ENCODE measurements around the gene SMARCAL1.

Gene SMARCAL1

GRCh38 chr2:216416571-216417307 is 4.5 kb downstream of the SMARCAL1 start:
- Histone ChIP-seq H3K9ac (ENCODE audit: insufficient read length) (no peak overlapping the region), H3K36me3 (ENCODE audit: insufficient read depth, low read length) (peaks cover 14% of the 10 kb centered on the region)

GRCh38 chr2:216418981-216419380 is 6.7 kb downstream of the SMARCAL1 start:
- Histone ChIP-seq H3K36me3 (ENCODE audit: insufficient read depth, low read length) (peaks cover 36% of the 10 kb centered on the region), H3K9me3 (ENCODE audit: low read depth, low read length) (no peaks in the 10 kb centered on the region), H3K4me3 (no peak overlapping the region), H3K9ac (ENCODE audit: insufficient read length) (no peak overlapping the region), H3K27ac (0 out of 2 replicates have a peak overlapping the region, but pooled peaks have one; percentile 7)
- DNase-seq (ENCODE audit: low read depth, low spot score) = no peak
- TF ChIP-seq EZH2 (IDR thresholded peaks at IDR 0.05) = no peak

More at GRCh38 chr2:216416571-216417307, 4.5 kb downstream of the SMARCAL1 start:
- no peak overlapping the region for H3K4me3 ChIP-seq
- no peak for DNase-seq (ENCODE audit: low read depth, low spot score)
- no peak overlapping the region for H3K27ac ChIP-seq
- TF ChIP-seq EZH2 (IDR thresholded peaks at IDR 0.05) = no peak
- no peak for TF ChIP-seq POLR2AphosphoS5 (IDR thresholded peaks at IDR 0.05; ENCODE audit: borderline replicate concordance, low read depth, low read length)
- TF ChIP-seq FOXP2 (optimal IDR thresholded peaks at IDR 0.05; ENCODE audit: control extremely low read depth, extremely low read length, insufficient read depth) = no peak
- H3K9me3 ChIP-seq (ENCODE audit: low read depth, low read length) = no peaks in the 10 kb centered on the region

- no peak for TF ChIP-seq FOXP2 (optimal IDR thresholded peaks at IDR 0.05; ENCODE audit: control extremely low read depth, extremely low read length, insufficient read depth)
- no peak for TF ChIP-seq EZH2 (IDR thresholded peaks at IDR 0.05)
- TF ChIP-seq POLR2AphosphoS5 (IDR thresholded peaks at IDR 0.05; ENCODE audit: borderline replicate concordance, low read depth, low read length) = no peak
- Histone ChIP-seq H3K27ac (peak overlapping the region; percentile 72), H3K4me3 (no peak overlapping the region), H3K36me3 (ENCODE audit: insufficient read depth, low read length) (peaks cover 45% of the 10 kb centered on the region), H3K9ac (ENCODE audit: insufficient read length) (no peak overlapping the region), H3K9me3 (ENCODE audit: low read depth, low read length) (no peaks in the 10 kb centered on the region)
- no peak for DNase-seq (ENCODE audit: low read depth, low spot score)
Measured at GRCh38 chr2:216420367-216421101, 8.2 kb downstream of the SMARCAL1 start.

GRCh38 chr2:216423071-216423470 is 10.8 kb downstream of the SMARCAL1 start:
- TF ChIP-seq POLR2AphosphoS5 (IDR thresholded peaks at IDR 0.05; ENCODE audit: borderline replicate concordance, low read depth, low read length) (no peak), FOXP2 (optimal IDR thresholded peaks at IDR 0.05; ENCODE audit: control extremely low read depth, extremely low read length, insufficient read depth) (no peak), EZH2 (IDR thresholded peaks at IDR 0.05) (no peak)
- Histone ChIP-seq H3K9ac (ENCODE audit: insufficient read length) (no peak overlapping the region), H3K4me3 (no peak overlapping the region), H3K27ac (no peak overlapping the region), H3K36me3 (ENCODE audit: insufficient read depth, low read length) (peaks cover 45% of the 10 kb centered on the region), H3K9me3 (ENCODE audit: low read depth, low read length) (no peaks in the 10 kb centered on the region)
- DNase-seq (ENCODE audit: low read depth, low spot score) = no peak

- no peak overlapping the region for H3K27ac ChIP-seq
- H3K9me3 ChIP-seq (ENCODE audit: low read depth, low read length) = no peaks in the 10 kb centered on the region
- H3K36me3 ChIP-seq (ENCODE audit: insufficient read depth, low read length) = peaks cover 47% of the 10 kb centered on the region
- no peak overlapping the region for H3K9ac ChIP-seq (ENCODE audit: insufficient read length)
- no peak for DNase-seq (ENCODE audit: low read depth, low spot score)
- H3K4me3 ChIP-seq = no peak overlapping the region
- TF ChIP-seq EZH2 (IDR thresholded peaks at IDR 0.05) (no peak), POLR2AphosphoS5 (IDR thresholded peaks at IDR 0.05; ENCODE audit: borderline replicate concordance, low read depth, low read length) (no peak), FOXP2 (optimal IDR thresholded peaks at IDR 0.05; ENCODE audit: control extremely low read depth, extremely low read length, insufficient read depth) (no peak)
Measured at GRCh38 chr2:216424274-216424673, 12.0 kb downstream of the SMARCAL1 start.

GRCh38 chr2:216425008-216425787 is 12.9 kb downstream of the SMARCAL1 start:
- DNase-seq (ENCODE audit: low read depth, low spot score) = no peak
- TF ChIP-seq POLR2AphosphoS5 (IDR thresholded peaks at IDR 0.05; ENCODE audit: borderline replicate concordance, low read depth, low read length) (no peak), FOXP2 (optimal IDR thresholded peaks at IDR 0.05; ENCODE audit: control extremely low read depth, extremely low read length, insufficient read depth) (no peak), EZH2 (IDR thresholded peaks at IDR 0.05) (no peak)
- H3K36me3 ChIP-seq (ENCODE audit: insufficient read depth, low read length) = peaks cover 54% of the 10 kb centered on the region
- no peak overlapping the region for H3K9ac ChIP-seq (ENCODE audit: insufficient read length)
- H3K27ac ChIP-seq = no peak overlapping the region
- H3K4me3 ChIP-seq = no peak overlapping the region
- no peaks in the 10 kb centered on the region for H3K9me3 ChIP-seq (ENCODE audit: low read depth, low read length)

- no peak for TF ChIP-seq FOXP2 (optimal IDR thresholded peaks at IDR 0.05; ENCODE audit: control extremely low read depth, extremely low read length, insufficient read depth)
- no peak for TF ChIP-seq POLR2AphosphoS5 (IDR thresholded peaks at IDR 0.05; ENCODE audit: borderline replicate concordance, low read depth, low read length)
- no peak for TF ChIP-seq EZH2 (IDR thresholded peaks at IDR 0.05)
- H3K9me3 ChIP-seq (ENCODE audit: low read depth, low read length) = no peaks in the 10 kb centered on the region
- no peak overlapping the region for H3K4me3 ChIP-seq
- DNase-seq (ENCODE audit: low read depth, low spot score) = no peak
- peaks cover 57% of the 10 kb centered on the region for H3K36me3 ChIP-seq (ENCODE audit: insufficient read depth, low read length)
- no peak overlapping the region for H3K27ac ChIP-seq
- no peak overlapping the region for H3K9ac ChIP-seq (ENCODE audit: insufficient read length)
Measured at GRCh38 chr2:216426166-216426777, 14.0 kb downstream of the SMARCAL1 start.

- no peak overlapping the region for H3K9ac ChIP-seq (ENCODE audit: insufficient read length)
- TF ChIP-seq POLR2AphosphoS5 (IDR thresholded peaks at IDR 0.05; ENCODE audit: borderline replicate concordance, low read depth, low read length) = no peak
- no peak for TF ChIP-seq FOXP2 (optimal IDR thresholded peaks at IDR 0.05; ENCODE audit: control extremely low read depth, extremely low read length, insufficient read depth)
- no peak for TF ChIP-seq EZH2 (IDR thresholded peaks at IDR 0.05)
- H3K36me3 ChIP-seq (ENCODE audit: insufficient read depth, low read length) = peaks cover 52% of the 10 kb centered on the region
Measured at GRCh38 chr2:216426938-216427337, 14.7 kb downstream of the SMARCAL1 start.

More at GRCh38 chr2:216426938-216427337, 14.7 kb downstream of the SMARCAL1 start:
- no peak for DNase-seq (ENCODE audit: low read depth, low spot score)
- H3K27ac ChIP-seq = no peak overlapping the region
- no peak overlapping the region for H3K4me3 ChIP-seq
- no peaks in the 10 kb centered on the region for H3K9me3 ChIP-seq (ENCODE audit: low read depth, low read length)
